H4 (cell line): ENCODE data around the gene PLCD1. TPM values are rescaled to one million over a fixed set of nuclear protein-coding genes. Genes with fewer than 3 reads are reported as not detected.

Experiments
- DNase-seq: peaks from one replicate; pipeline ENCODE4 v3.0.0-alpha.2; 2015; ENCODE audit warnings: low spot score
- total RNA-seq: library from RNA; depleted of rRNA; stranded (reverse); fragments of >200 nt; shearing (Covaris generic); gene quantifications from 2 replicates; pipeline ENCODE4 v1.2.3, GENCODE V29; 2014

The PLCD1 gene
- total RNA-seq, 1 experiment from 2014 or later = 2.7 TPM

DNA sequence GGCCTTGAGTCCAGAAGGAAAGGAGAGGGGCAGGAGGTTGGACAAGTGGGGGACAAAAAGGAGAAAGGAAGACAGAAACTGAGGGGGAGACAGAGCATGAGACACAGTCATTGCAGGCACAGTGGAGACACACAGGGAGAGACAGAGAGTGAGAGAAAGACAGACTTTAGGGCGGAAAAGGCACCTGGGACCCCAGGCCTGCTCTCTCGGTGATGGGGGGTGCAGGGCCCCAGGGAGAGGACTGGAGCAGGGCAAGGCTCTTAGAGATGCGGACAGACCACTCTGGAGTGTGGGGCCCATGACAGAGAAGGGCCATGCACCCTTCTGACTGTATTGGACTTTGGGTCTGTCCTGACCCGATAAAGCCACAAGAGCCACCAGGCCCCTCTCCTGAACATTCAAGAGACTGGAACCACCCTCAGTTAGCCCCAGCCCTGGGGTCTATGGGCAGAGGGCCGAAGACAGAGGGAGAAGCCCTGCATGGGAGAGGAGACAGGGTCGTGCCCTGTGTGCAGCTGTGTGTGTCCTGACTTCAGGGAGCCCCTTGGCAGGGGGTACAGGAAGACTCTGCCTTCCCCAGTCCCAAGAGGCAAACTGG lies 12.5 kb downstream of the PLCD1 start:
- no peak for DNase-seq

DNA sequence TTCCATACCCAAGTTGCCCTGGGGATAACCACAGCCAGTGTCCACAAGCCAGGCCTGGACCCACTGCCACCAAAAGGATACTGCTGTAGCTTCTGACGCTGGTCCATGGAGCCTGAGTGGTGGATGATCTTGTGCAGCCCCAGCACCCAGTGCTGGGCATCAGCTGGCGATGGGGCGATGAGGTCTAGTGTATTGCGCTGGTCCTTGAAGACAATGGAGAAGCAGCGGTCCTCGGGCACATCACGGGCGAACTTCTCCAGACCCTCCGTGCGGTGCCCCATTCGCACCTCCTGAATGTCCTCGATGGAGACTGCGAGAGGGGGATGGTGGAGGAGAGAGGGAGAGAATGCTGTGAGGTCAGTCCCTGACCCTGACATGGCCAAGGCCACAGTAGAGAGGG lies 13.0 kb downstream of the PLCD1 start:
- DNase-seq = no peak

DNA sequence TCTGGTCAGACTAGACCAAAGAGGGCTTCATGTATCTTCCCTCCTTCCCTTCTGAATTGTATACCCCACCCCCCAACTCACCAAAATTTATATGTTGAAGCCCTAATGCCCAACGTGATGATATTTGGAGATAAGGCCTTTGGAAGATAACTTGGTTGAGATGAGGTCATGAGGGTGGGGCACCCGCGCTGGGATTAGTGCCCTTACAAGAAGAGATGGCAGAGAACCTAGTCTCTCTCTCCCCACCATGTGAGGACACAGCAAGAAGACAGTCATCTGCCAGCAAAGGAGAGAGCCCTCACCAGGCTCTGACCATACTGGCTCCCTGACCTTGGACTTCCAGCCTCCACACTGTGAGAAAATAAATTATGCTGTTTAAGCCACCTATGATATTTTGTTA lies 13.5 kb downstream of the PLCD1 start:
- DNase-seq = no peak

DNA sequence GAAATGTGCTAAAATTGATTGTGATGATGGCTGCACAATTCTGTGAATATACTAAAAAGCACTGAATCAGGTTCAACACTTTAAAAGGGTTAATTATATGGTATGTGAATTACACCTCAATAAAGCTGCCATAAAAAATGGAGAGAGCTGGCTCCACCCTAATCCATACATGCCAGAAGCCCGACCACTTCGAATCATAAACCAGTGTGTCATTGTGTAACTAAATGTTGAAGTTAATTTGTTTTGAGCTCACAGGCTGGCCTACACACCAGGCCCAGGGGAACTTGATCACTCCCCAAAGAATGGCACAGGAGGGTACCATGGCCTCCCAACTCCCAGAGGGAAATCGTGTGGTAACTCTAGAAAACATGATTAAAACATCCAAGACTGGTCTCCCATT lies 14.0 kb downstream of the PLCD1 start:
- DNase-seq = no peak

DNA sequence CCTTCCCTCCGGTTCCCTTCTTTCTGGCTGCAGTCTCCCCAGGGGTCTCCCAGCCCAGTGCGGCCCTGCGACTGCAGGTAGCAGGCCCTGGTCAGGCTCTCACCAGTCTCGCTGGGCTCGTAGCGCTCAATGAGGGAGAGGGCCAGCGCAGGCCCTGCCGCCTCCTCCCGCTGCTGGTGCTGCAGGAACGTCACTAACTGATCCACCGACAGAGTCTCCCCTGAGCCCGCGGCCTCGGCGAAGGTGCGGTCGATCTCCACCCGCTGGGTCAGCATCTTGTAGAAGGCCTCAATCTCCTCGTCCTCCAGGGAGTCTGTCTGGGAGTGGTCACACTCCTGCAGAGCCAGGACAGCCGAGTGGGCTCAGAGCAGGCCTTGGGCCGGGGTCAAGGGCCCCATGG lies 18.3 kb downstream of the PLCD1 start:
- no peak for DNase-seq

DNA sequence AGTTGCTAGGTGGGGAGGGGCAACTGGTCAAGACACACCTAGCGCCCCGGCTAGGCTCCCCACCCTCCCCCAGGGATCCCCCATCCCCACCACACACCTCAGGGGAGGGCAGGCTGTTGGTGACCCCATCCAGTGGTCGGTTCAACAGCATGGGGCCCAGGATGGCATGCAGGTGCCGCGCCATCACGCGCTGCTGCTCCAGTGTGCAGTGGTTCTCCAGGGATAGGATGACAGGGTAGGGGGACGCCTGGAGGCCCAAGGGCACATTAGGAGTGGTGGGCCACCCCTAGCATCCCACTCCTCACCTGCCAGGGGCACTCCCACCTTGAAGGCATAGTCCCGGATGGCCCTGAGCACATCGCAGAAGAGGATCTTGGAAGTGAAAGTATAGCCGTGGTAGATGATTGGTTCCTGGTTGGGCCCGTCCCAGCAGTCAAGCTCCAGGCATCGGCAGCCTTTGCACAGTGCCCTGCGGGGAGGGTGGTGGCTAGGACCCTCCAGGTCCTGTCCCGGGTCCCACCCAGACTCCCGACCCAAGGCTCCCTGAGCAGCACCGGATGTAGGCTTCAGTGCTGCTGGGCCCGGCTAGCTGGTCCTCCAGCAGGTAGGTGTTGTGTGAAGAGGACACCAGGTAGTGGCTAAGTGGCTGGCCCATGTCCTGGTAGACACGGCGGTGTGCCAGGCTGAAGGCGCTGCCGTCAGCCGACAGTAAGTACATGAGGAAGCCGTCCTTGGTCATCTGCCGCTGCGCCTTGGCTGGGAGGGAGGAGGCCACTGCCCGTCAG lies 19.4 kb downstream of the PLCD1 start:
- DNase-seq = no peak

DNA sequence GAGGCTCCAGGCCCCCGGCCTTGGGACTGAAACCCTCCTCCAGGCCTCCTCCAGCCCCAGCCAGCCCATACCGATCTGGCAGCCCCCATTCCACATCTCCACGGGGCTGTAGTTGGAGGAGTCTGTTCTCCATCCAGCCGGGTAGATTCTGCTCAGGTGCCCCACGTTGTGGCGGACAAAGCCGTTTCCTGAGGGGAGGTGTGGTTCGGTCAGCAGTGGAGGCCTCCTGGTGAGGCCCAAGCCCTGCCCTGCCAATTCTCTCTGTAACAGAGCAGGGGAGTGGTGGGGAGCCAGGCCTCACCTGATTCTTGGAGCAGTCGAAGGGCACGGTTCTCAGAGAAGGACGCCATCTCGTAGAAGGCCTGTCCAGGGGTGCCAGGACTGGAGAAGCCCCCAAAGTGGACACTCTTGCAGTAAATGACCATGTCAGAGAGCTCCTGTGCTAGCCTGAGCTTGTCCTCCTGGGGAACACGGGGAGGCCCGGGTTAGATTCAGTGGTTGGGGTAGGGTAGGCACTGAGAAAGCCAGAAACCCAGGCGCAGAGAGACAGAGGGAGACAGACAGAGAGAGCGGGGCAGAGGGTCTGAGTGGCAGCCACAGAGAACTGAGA lies 20.4 kb downstream of the PLCD1 start:
- DNase-seq = no peak

DNA sequence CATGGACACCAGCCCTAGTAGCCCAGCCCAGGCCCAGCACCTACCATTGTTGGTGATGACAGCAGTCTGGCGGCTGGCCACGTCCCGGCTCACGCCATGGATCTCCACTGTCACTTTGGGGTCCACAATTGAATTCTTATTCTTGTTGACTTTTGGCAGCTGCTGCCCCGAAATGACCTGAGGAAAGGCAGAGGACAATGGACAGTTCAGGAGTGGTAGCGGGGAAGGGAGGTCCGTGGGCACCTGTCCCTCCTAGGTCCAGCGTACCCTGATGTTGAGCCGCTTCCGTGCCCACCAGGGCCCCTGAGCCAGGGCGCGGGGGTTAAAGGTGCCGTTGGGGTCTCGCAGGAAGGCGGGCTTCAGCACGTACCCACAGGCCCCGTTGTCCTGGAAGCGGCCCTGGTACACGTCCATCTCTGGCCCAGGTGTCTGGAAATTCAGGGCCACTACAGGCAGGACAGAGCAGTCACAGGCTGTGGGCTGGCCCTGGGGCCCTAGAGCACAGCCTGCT lies 21.2 kb downstream of the PLCD1 start:
- no peak for DNase-seq

DNA sequence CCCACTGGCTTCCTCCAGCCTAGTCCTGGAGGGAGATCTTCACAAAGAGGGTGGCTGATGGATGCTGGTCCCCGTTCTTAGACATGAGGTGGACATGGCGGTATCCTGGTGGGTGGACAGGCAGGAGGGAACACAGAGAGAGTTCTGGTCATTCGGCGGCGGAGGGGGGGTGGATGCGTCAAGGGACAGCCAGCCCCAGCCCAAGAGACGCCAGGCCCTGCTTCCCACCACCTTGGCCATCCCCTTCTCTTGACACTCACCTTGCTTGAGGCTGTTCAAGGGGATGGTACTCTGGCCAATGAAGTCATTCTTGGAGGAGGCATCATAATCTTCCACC lies 21.7 kb downstream of the PLCD1 start:
- no peak for DNase-seq

DNA sequence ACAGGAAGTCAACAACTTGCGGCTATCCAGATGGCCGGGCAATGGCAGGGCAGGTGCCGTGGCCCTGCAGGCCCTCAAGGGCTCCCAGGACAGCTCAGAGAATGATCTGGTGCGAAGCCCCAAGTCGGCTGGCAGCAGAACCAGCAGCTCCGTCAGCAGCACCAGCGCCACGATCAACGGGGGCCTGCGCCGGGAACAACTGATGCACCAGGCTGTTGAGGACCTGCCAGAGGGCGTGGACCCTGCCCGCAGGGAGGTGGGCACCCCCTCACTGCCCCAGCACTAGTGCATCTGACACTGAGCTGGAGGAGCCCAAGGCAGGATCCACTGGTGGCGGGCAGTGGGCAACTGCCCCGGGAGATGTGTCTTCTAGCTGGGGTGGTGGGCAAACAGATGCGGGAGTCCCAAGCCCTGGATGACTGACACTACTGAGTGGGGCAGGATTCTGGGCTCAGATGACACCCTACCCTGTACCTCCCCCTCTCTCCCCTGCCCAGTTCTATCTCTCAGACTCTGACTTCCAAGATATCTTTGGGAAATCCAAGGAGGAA lies 22.9 kb downstream of the PLCD1 start:
- DNase-seq = no peak

DNA sequence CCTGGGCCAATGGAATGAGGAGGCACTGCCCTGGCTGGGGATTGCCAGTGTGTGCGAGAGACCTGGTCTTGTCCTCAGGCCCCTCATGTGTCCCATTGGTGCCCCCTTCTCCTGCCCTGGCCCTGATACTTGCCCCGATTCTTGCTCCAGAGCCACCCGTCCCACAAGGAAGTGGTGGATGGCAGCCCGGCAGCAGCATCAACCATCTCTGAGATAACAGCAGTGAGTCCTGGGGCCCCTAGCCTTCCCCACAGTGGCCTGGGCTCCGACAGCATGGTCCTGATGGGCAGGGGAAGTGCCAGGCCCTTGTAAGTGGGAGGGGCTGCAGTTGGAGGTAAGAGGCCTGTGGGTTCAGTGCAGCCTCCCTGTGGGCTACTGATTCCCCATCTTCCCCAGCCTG lies 23.4 kb downstream of the PLCD1 start:
- DNase-seq = no peak

DNA sequence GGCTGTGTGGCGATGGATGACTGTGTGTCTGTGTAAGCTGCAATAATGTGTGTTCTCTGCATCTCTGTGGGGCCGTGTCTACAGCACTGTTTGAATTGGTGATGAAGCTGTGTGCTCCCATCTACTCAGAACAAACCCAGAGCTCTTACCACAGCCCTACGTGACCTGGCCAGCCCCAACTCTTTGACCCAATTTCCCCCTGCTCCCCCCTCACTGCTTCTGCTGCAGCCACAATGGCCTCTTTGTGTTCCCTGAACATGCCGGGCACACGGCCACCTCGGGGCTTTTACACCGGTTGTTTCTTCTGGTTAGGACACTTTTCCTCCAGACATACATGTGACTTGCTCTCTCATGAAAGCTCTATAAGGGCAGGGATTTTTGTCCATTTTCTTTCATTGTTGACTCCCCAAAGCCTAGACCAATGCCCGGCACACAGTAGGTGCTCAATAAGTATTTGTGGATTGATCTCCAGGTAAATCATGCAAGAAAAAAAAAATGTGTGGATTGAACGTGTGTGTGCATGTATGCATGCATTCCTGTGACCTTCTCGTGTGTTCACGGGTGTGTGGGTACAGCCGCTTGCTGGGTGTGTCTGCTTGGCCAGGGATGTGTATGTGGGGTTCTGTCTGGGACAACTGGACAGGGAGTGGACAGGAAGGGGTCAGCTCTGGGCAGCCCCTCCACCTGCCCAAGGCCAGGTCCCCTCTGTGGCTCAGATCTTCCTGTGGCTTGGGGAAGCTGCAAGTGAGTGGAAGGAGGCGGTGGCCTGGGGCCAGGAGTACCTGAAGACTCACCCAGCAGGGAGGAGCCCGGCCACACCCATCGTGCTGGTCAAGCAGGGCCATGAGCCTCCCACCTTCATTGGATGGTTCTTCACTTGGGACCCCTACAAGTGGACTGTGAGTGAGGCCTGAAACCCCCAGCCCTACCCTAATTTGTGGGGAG lies 24.1 kb downstream of the PLCD1 start:
- no peak for DNase-seq

DNA sequence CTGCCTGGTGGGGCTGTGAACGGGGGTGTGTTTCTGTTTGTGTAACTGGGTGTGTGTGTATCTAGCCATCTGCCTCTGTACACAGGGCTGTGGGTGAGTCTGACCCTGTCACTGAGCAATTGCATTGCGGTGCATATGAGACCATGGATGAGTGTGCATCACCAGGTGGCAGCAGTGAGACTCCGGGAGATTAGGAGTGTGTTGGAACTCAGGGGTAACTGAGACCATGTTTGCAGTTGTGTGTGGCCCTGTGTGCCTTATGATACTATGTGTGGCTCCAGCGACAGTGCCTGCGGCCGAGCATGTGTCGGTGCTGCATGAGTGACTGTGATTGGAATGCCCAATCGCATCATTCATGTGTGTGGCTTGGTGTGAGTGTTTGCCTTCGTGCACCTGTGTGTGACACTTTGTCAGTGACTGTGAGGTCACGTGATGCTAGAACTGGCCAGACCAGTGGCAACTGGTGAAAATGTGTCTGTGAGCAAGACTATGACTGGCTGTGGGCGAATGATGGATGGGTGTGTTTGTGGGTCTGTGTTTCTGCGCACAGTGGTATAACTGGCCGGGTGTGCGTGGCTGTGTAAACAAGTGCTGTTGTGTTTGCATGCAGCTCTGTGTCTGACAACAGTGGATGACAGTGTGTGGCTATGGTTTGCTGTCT lies 24.9 kb downstream of the PLCD1 start:
- DNase-seq = peak; percentile 50

DNA sequence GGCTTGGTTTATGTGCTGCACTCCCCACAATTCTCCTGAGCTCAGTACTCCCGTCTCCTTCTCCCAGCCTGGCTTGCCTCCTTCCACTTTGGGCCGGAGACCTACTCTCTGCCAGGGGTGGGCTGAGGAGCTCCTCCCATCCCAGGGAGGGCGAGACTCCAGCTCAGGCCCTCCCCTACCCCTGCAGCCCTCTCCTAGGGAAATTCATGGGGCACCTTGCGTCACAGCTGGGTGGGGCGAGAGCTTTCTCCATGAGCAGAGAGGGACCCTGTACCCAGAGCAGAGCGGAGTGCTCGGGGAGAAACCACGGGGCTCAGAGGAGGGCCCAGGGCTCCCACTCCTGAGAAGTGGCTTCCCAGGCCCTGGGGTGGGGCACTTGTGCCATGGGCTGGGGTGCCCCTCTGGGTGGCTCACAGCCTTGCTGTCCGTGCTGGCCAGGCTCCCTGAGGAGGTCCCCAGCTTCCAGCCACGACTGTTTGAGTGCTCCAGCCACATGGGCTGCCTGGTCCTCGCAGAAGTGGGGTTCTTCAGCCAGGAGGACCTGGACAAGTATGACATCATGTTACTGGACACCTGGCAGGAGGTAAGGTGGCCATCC lies 25.5 kb downstream of the PLCD1 start:
- DNase-seq = no peak

DNA sequence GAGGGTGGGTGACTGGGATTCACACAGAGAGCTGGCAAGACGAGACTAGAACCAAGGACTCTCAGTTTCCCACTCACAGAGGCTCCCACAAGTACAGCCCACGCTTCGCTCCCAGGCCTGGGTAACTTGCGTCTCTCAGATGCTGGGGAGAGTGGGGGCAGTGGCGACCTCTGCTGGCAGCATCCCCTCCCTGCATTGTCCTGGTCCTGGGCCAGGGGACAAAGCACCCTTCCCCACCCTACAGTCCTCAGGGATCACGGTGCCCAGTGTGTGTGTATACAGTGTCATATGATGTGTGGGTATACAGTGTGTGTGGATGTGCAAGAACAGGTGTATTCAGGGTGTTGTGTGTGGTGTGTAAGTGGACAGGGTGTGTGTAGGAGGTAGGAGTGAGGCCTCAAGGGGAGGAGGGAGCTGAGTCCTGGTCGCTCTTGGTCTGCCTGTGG lies 26.0 kb downstream of the PLCD1 start:
- DNase-seq = no peak

DNA sequence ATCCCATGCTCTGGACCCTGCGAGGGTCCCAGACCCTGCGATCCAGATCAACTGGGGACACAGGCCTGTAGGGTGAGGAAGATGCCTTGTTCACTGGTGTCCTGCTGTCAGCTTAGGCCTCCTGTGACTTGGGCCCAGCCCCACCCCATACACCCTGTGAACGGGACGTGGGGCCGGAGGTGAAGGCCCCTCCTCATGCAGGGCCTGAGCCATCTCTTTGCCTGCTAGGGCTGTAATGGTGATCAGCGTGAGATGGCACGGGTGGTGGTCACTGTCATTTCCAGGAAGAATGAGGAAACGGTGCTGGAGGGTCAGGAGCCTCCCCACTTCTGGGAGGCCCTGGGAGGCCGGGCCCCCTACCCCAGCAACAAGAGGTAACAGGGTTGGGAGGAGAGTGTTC lies 26.5 kb downstream of the PLCD1 start:
- DNase-seq = no peak

DNA sequence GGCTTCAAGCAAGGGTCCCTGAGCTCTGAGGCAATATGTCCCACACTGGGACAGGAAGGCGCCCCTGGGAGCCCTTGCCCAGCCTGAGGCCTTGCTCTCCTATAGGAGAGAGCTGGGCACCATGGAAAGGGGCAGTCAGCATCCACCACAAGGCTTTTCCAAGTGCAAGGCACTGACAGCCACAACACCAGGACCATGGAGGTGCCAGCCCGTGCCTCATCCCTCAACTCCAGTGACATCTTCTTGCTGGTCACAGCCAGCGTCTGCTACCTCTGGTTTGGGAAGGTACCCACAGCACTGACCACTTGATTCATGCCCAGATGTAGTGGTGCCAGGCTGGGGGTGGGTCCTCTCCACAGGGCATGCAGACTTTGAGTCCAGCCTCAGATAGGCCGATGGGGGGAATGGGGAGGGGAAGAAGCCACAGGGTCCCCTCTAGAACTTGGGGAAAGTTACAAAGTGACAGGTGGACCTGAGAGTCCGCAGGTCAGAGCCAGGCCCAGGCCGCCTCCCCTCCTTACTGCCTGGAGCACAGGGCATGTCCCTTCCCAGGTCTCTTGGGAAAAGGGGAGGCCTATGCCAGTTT lies 27.1 kb downstream of the PLCD1 start:
- no peak for DNase-seq

DNA sequence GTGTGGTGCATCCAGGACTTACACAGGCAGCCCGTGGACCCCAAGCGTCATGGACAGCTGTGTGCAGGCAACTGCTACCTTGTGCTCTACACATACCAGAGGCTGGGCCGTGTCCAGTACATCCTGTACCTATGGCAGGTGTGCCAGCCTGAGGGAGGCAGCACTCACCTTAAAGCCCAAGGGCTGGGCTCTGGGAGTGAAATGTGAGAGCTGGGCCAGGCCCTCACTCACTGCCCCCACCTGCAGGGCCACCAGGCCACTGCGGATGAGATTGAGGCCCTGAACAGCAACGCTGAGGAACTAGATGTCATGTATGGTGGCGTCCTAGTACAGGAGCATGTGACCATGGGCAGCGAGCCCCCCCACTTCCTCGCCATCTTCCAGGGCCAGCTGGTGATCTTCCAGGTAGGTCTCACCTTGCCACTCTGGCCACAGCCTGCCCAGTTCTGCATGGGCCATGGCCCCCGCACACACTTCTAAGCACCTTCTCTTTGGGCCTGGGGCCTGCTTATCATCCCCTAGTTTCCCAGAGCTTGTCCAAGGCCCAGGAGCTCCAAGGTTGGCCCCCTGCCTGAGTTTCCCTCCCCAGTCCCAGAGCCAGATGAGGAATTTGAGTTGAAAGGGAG lies 27.9 kb downstream of the PLCD1 start:
- no peak for DNase-seq

DNA sequence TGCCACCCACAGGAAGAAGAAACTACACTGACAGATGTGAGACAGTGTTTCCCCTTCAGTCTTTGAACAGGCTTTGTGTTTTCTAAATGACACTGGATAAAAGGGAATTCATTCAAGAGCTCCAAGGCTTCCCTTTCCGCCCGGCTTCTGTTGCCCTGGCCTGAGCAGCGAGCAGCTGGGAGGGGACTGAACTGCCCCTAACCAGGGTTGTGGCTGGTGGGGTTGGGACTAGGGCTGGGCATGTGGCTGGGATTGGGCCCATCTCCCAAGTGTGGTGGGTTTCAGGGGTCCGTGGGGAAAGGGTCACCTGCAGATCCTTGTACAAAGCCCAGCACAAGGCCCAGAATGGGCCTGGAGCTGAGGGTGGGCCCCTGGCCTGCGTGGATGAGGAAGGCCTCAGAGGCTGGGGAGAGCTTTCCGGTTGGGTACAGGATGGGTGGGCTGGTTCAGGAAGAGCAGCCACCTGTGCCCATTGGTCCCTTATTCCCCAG lies 28.4 kb downstream of the PLCD1 start:
- DNase-seq = no peak
